Endothelial cell of umbilical vein (primary cell): Measurements from ENCODE around the gene SLC26A4. TPM values are rescaled to one million over a fixed set of nuclear protein-coding genes. Genes with fewer than 3 reads are reported as not detected.

Experiments used
- BruUV-seq: library from RNA; stranded (reverse); fragments of 400-500 nt; replicated peaks from 2 replicates; lab custom pipeline; 2021; lab: Mats Ljungman, UMichigan
- CTCF ChIA-PET: fragments of 300-600, 350-600 bp; sonication (Branson Sonifier 250); formaldehyde crosslinking; loops from one replicate; lab custom pipeline; 2021; ENCODE audit warnings: antibody characterized with exemption, inconsistent platforms; lab: Charles Lee
- POLR2A ChIA-PET: fragments of 300-600, 350-600 bp; sonication (Branson Sonifier 250); formaldehyde crosslinking; loops from one replicate; lab custom pipeline; 2021; ENCODE audit warnings: antibody characterized with exemption, inconsistent platforms; lab: Charles Lee
- DNase-seq: peaks from one replicate; pipeline ENCODE4 v3.0.0-alpha.2; 2011; ENCODE audit warnings: low read depth, low spot score
- FAIRE-seq: peaks from 2 replicates; lab custom pipeline; 2011; peaks lifted over from hg19 to GRCh38; lab: Jason Lieb, UNC
- H2AFZ ChIP-seq: 2 replicates; pipeline ENCODE4 v1.6.0; 2012; ENCODE audit warnings: low read depth, low read length, control low read depth, inconsistent platforms
- H3K27ac ChIP-seq: 2 replicates; pipeline ENCODE4 v1.5.1; 2011; ENCODE audit warnings: low read depth, mild to moderate bottlenecking, control low read depth, low read length, moderate library complexity; ENCODE audit not compliant: insufficient read depth
- H3K27me3 ChIP-seq, 2 experiments: 2 replicates each; pipeline versions ENCODE4 v1.6.0 to v1.6.1; 2011; ENCODE audit warnings: low read length in 2 of 2, mixed read lengths in 1 of 2; ENCODE audit not compliant: control insufficient read depth in 2 of 2, insufficient read depth in 2 of 2
- H3K36me3 ChIP-seq, 2 experiments: 2 replicates in 1 of 2; 3 replicates in 1 of 2; pipeline ENCODE4 v1.5.1; 2011; ENCODE audit warnings: low read length in 2 of 2, mild to moderate bottlenecking in 1 of 2, moderate library complexity in 1 of 2; ENCODE audit not compliant: control insufficient read depth in 2 of 2, insufficient read depth in 2 of 2; ENCODE audit errors: extremely low read depth in 1 of 2
- H3K4me1 ChIP-seq: 3 replicates; pipeline ENCODE4 v1.5.1; 2011; ENCODE audit warnings: mild to moderate bottlenecking, low read length; ENCODE audit not compliant: control insufficient read depth, insufficient read depth; ENCODE audit errors: extremely low read depth
- H3K4me2 ChIP-seq: 2 replicates; pipeline ENCODE4 v1.6.1; 2011; ENCODE audit warnings: low read length, control low read depth, mixed read lengths; ENCODE audit not compliant: insufficient read depth
- H3K4me3 ChIP-seq, 3 experiments: fragments of 200-600 bp in 1 of 3; sonication (generic), shearing (Covaris generic) in 1 of 3; replicated peaks in 1 of 3; 2 replicates each; pipeline ENCODE4 v1.5.1; 2011 to 2016; ENCODE audit warnings: control low read depth in 3 of 3, low read length in 3 of 3, mild to moderate bottlenecking in 2 of 3, inconsistent platforms in 1 of 3, low read depth in 1 of 3, moderate library complexity in 1 of 3; ENCODE audit not compliant: insufficient read depth in 1 of 3
- H3K79me2 ChIP-seq: 2 replicates; pipeline ENCODE4 v1.6.0; 2012; ENCODE audit warnings: low read length, inconsistent platforms; ENCODE audit not compliant: control insufficient read depth, insufficient read depth
- H3K9ac ChIP-seq: replicated peaks from 2 replicates; pipeline ENCODE3; 2011; ENCODE audit warnings: low read length, control low read depth; ENCODE audit not compliant: insufficient read depth; ENCODE audit errors: extremely low read depth
- H3K9me1 ChIP-seq: replicated peaks from 3 replicates; pipeline ENCODE4 v1.6.0; 2011; ENCODE audit warnings: mild to moderate bottlenecking, low read length; ENCODE audit not compliant: control insufficient read depth, insufficient read depth; ENCODE audit errors: extremely low read depth
- H3K9me3 ChIP-seq: replicated peaks from 2 replicates; pipeline ENCODE4 v1.5.1; 2012; ENCODE audit warnings: low read length, inconsistent platforms; ENCODE audit not compliant: control insufficient read depth, insufficient read depth
- H4K20me1 ChIP-seq: replicated peaks from 2 replicates; pipeline ENCODE3; 2011; ENCODE audit warnings: mild to moderate bottlenecking, low read length; ENCODE audit not compliant: control insufficient read depth, insufficient read depth; ENCODE audit errors: extremely low read depth
- CTCF ChIP-seq, 2 donors: IDR thresholded peaks; 1 replicate in 1 of 2; 2 replicates in 1 of 2; pipeline ENCODE4 v1.5.1; 2011; ENCODE audit warnings: low read length in 2 of 2, mild to moderate bottlenecking in 2 of 2, moderate library complexity in 2 of 2, control low read depth in 1 of 2, inconsistent platforms in 1 of 2, low read depth in 1 of 2; ENCODE audit not compliant: insufficient read depth in 1 of 2; ENCODE audit errors: extremely low read depth in 1 of 2
- EZH2 ChIP-seq: IDR thresholded peaks from 2 replicates; pipeline ENCODE4 v1.6.1; 2012; ENCODE audit warnings: borderline replicate concordance, low read depth, mild to moderate bottlenecking, moderate library complexity, low read length, inconsistent platforms; ENCODE audit not compliant: severe bottlenecking
- FOS ChIP-seq: IDR thresholded peaks from 2 replicates; pipeline ENCODE4 v1.6.1; 2011; ENCODE audit warnings: mild to moderate bottlenecking, low read length, moderate library complexity, borderline replicate concordance; ENCODE audit not compliant: insufficient read depth
- GATA2 ChIP-seq: IDR thresholded peaks from 2 replicates; pipeline ENCODE4 v1.7.0; 2011; ENCODE audit warnings: low read depth, mild to moderate bottlenecking, moderate library complexity, mixed read lengths, low read length; ENCODE audit not compliant: insufficient read length, insufficient read depth
- JUN ChIP-seq: IDR thresholded peaks from 2 replicates; pipeline ENCODE4 v1.6.1; 2011; ENCODE audit warnings: borderline replicate concordance, low read depth; ENCODE audit not compliant: insufficient read length, insufficient read depth
- MYC ChIP-seq: IDR thresholded peaks from one replicate; pipeline ENCODE4 v1.6.1; 2011; ENCODE audit warnings: mild to moderate bottlenecking, low read depth, low read length
- POLR2AphosphoS5 ChIP-seq: IDR thresholded peaks from 2 replicates; pipeline ENCODE4 v1.6.1; 2012; ENCODE audit warnings: low read depth, mild to moderate bottlenecking, control low read depth, low read length, moderate library complexity; ENCODE audit not compliant: insufficient read depth
- dilution Hi-C: fragments of 300-500 bp; cut with MboI; formaldehyde crosslinking; loops from one replicate; pipeline ENCODE4 v1.15.0; 2019; ENCODE audit warnings: low sequenced_read_pairs; ENCODE audit not compliant: extremely low pct_ligation_motif_present
- intact Hi-C: fragments of 100-400 bp; cut with micrococcal nuclease; formaldehyde crosslinking; loops from one replicate; pipeline ENCODE4 v1.10.0; 2022
- polyA plus RNA-seq, 4 experiments: library from polyadenylated mRNA; depleted of rRNA in 3 of 4; stranded (reverse) in 3 of 4; unstranded in 1 of 4; fragments of >200 nt; gene quantifications; 2 replicates each; pipeline versions ENCODE4 v1.2.1 to v1.2.3, GENCODE V29; 2011 to 2012; ENCODE audit warnings: missing spikeins in 1 of 4
- total RNA-seq: library from RNA; stranded (reverse); gene quantifications from 2 replicates; pipeline ENCODE4 v1.2.3, GENCODE V29; 2021
- TF ChIP-seq, protein P1 (sequence below): IDR thresholded peaks from 2 replicates; pipeline ENCODE4 v1.6.1; 2011; ENCODE audit not compliant: insufficient read depth, insufficient read length

The SLC26A4 gene
- total and polyA plus RNA-seq, 2 donors (not counting 3 experiments of a cell fraction or from before 2014, with no cell fraction given) = 0.77 to 0.79 TPM

- H3K9me1 ChIP-seq = no peaks in the 10 kb centered on the region
- intact Hi-C loops (loop anchor here (10.0 kb wide), 1 partner anchor 156 kb away; the partner anchor contains the start of genes COG5 and DUS4L), dilution Hi-C loops (no loop called here)
- no peak overlapping the region for H3K9ac ChIP-seq
- H3K4me3 ChIP-seq = no peak overlapping the region
- no TSS peak for BruUV-seq
- H3K27ac ChIP-seq = no peak overlapping the region
- H3K4me1 ChIP-seq = no peaks in the 10 kb centered on the region
- TF ChIP-seq, protein P1, sequence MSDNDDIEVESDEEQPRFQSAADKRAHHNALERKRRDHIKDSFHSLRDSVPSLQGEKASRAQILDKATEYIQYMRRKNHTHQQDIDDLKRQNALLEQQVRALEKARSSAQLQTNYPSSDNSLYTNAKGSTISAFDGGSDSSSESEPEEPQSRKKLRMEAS = no peak
- TF ChIP-seq FOS (no peak), EZH2 (no peak), POLR2AphosphoS5 (no peak)
- no peak overlapping the region for H3K4me2 ChIP-seq
- DNase-seq (no peak), FAIRE-seq (no peak)
- H3K9me3 ChIP-seq = no peaks in the 10 kb centered on the region
- peaks cover 0 to 4% of the 10 kb centered on the region in 2 experiments for H3K27me3 ChIP-seq
- no peaks in the 10 kb centered on the region for H4K20me1 ChIP-seq
- no peak overlapping the region for H2AFZ ChIP-seq
- POLR2A ChIA-PET = no interaction called here
- H3K79me2 ChIP-seq = no peaks in the 10 kb centered on the region
- CTCF ChIA-PET = no interaction called here
- H3K36me3 ChIP-seq = no peaks in the 10 kb centered on the region
Observed at GRCh38 chr7:107721286-107721685, 60.7 kb downstream of the SLC26A4 start.

- CTCF ChIA-PET = interaction anchor here (1.1 to 7.0 kb wide), 4 partner anchors 11 to 260 kb away, joined by 3 to 83 read pairs (median 8); no protein-coding TSS in a partner anchor
- H3K9me1 ChIP-seq = no peaks in the 10 kb centered on the region
- FAIRE-seq = peak; percentile 24
- intact Hi-C loops (loop anchor here (10.0 kb wide), 1 partner anchor 158 kb away; the partner anchor contains the start of genes COG5 and DUS4L), dilution Hi-C loops (no loop called here)
- H3K27ac ChIP-seq = no peak overlapping the region
- no peak overlapping the region for H3K4me2 ChIP-seq
- H4K20me1 ChIP-seq = no peaks in the 10 kb centered on the region
- no TSS peak for BruUV-seq
- TF ChIP-seq JUN (no peak), MYC (no peak), EZH2 (no peak), CTCF (IDR thresholded peaks at IDR 0.05; ENCODE audit: extremely low read depth in 1 of 2, insufficient read depth in 1 of 2, low read depth in 1 of 2, low read length in 2 of 2) (no peak), GATA2 (no peak), POLR2AphosphoS5 (no peak), FOS (no peak)
- TF ChIP-seq, protein P1 = no peak
- H3K9ac ChIP-seq = no peak overlapping the region
- H3K4me1 ChIP-seq = no peaks in the 10 kb centered on the region
- no peak for DNase-seq
- peaks cover 10 to 13% of the 10 kb centered on the region in 2 experiments for H3K27me3 ChIP-seq
- no peaks in the 10 kb centered on the region for H3K9me3 ChIP-seq
- no peak overlapping the region for H3K4me3 ChIP-seq
- no peaks in the 10 kb centered on the region for H3K36me3 ChIP-seq
- POLR2A ChIA-PET = no interaction called here
- H2AFZ ChIP-seq = no peak overlapping the region
- H3K79me2 ChIP-seq = no peaks in the 10 kb centered on the region
Observed at GRCh38 chr7:107723255-107723654, 62.6 kb downstream of the SLC26A4 start.
